Hematopoietic multipotent progenitor cell treated with erythropoietin and hydrocortisone succinate and interleukin-3 and kit ligand, for 17 days (in vitro differentiated cells): Measurements from ENCODE around the gene PLEKHN1.
A peak's percentile ranks its signal among the peaks of the same experiment; 100 is the strongest.
"Not testable (repeated sequence)": the region's sequence is repeated elsewhere in the genome, so short reads cannot be mapped to it uniquely, and the experiment has no call there.

Experiments used
- DNase-seq: peaks from one replicate; pipeline ENCODE4 v3.0.0-alpha.2; 2015; ENCODE audit warnings: low spot score

Gene PLEKHN1

GRCh38 chr1:975365-975764 is 9.1 kb downstream of the PLEKHN1 start:
- no peak for DNase-seq

GRCh38 chr1:975896-976683 is 9.8 kb downstream of the PLEKHN1 start:
- DNase-seq: no peak

GRCh38 chr1:976791-977190 is 10.5 kb downstream of the PLEKHN1 start:
- DNase-seq: not testable (repeated sequence)

- DNase-seq: no peak
These were observed 12.0 kb downstream of the PLEKHN1 start for GRCh38 chr1:978069-978834.

- no peak for DNase-seq
These were observed 12.8 kb downstream of the PLEKHN1 start for GRCh38 chr1:978835-979743.

- DNase-seq: no peak
These were observed 13.4 kb downstream of the PLEKHN1 start for GRCh38 chr1:979744-980072.

- DNase-seq: no peak
These were observed 13.9 kb downstream of the PLEKHN1 start for GRCh38 chr1:980137-980571.

GRCh38 chr1:980602-981395 is 14.5 kb downstream of the PLEKHN1 start:
- no peak for DNase-seq

- no peak for DNase-seq
These were observed 15.2 kb downstream of the PLEKHN1 start for GRCh38 chr1:981491-981954.

GRCh38 chr1:981955-982558 is 15.8 kb downstream of the PLEKHN1 start, which contains the start of gene PERM1:
Gene PERM1 (minus strand): TSS chr1:982093. CDS start chr1:981029, 1,064 bp downstream.
- DNase-seq: no peak

GRCh38 chr1:982765-983436 is 16.6 kb downstream of the PLEKHN1 start:
- DNase-seq: no peak

GRCh38 chr1:983798-984475 is 17.7 kb downstream of the PLEKHN1 start:
- DNase-seq: peak; percentile 33

- DNase-seq: no peak
These were observed 18.2 kb downstream of the PLEKHN1 start for GRCh38 chr1:984476-984814.

- no peak for DNase-seq
These were observed 18.8 kb downstream of the PLEKHN1 start for GRCh38 chr1:985126-985525.

GRCh38 chr1:988061-988460 is 21.8 kb downstream of the PLEKHN1 start:
- not testable (repeated sequence) for DNase-seq

GRCh38 chr1:991275-991674 is 25.0 kb downstream of the PLEKHN1 start:
- DNase-seq: not testable (repeated sequence)

- no peak for DNase-seq
These were observed 25.6 kb downstream of the PLEKHN1 start for GRCh38 chr1:991895-992294.

- no peak for DNase-seq
These were observed 26.1 kb downstream of the PLEKHN1 start for GRCh38 chr1:992362-992761.

GRCh38 chr1:993379-993995 is 27.2 kb downstream of the PLEKHN1 start:
- DNase-seq: no peak
